Hepatocyte (in vitro differentiated cells): ENCODE measurements around the gene PRR23E. TPM values are rescaled to one million over a fixed set of nuclear protein-coding genes. Genes with fewer than 3 reads are reported as not detected.

Experiments
- DNase-seq: peaks from one replicate; pipeline ENCODE4 v3.0.0-alpha.2; 2016; ENCODE audit warnings: low spot score
- H2AFZ ChIP-seq: fragments of 200-600 bp; sonication (generic); 2 replicates; pipeline ENCODE4 v1.6.0; 2016; ENCODE audit warnings: antibody characterized with exemption, mild to moderate bottlenecking
- H3K27ac ChIP-seq: fragments of 200-600 bp; sonication (generic); 2 replicates; pipeline ENCODE4 v1.5.1; 2016; ENCODE audit warnings: mild to moderate bottlenecking
- H3K27me3 ChIP-seq: fragments of 200-600 bp; sonication (generic); 2 replicates; pipeline ENCODE4 v1.6.1; 2016
- H3K36me3 ChIP-seq: fragments of 200-600 bp; sonication (generic); replicated peaks from 2 replicates; pipeline ENCODE4 v1.5.1; 2016; ENCODE audit warnings: low read depth; ENCODE audit not compliant: insufficient read depth
- H3K4me1 ChIP-seq: fragments of 200-600 bp; sonication (generic); 2 replicates; pipeline ENCODE4 v1.5.1; 2016; ENCODE audit warnings: mild to moderate bottlenecking, moderate library complexity; ENCODE audit not compliant: insufficient read depth
- H3K4me2 ChIP-seq: fragments of 200-600 bp; sonication (generic); 2 replicates; pipeline ENCODE4 v1.6.0; 2016
- H3K4me3 ChIP-seq: fragments of 200-600 bp; sonication (generic); 2 replicates; pipeline ENCODE4 v1.5.1; 2016; ENCODE audit warnings: mild to moderate bottlenecking
- H3K79me2 ChIP-seq: fragments of 200-600 bp; sonication (generic); 2 replicates; pipeline ENCODE4 v1.6.0; 2017; ENCODE audit warnings: mild to moderate bottlenecking
- H3K9me2 ChIP-seq: fragments of 200-600 bp; sonication (generic); replicated peaks from 2 replicates; pipeline ENCODE4 v1.6.0; 2017; ENCODE audit warnings: mild to moderate bottlenecking; ENCODE audit not compliant: insufficient read depth
- H3K9me3 ChIP-seq: fragments of 200-600 bp; sonication (generic); 2 replicates; pipeline ENCODE4 v1.5.1; 2016; ENCODE audit warnings: low read depth, mild to moderate bottlenecking
- H4K20me1 ChIP-seq: fragments of 200-600 bp; sonication (generic); 2 replicates; pipeline ENCODE4 v1.6.0; 2016; ENCODE audit warnings: mild to moderate bottlenecking; ENCODE audit not compliant: insufficient read depth, poor library complexity, severe bottlenecking
- CTCF ChIP-seq: fragments of 200-600 bp; sonication (generic); IDR thresholded peaks from 2 replicates; pipeline ENCODE4 v1.5.1; 2016; ENCODE audit warnings: antibody characterized with exemption, mild to moderate bottlenecking; ENCODE audit not compliant: poor library complexity
- EZH2 ChIP-seq: fragments of 200-600 bp; sonication (generic); IDR thresholded peaks from 2 replicates; pipeline ENCODE4 v1.6.1; 2016; ENCODE audit warnings: antibody characterized with exemption, mild to moderate bottlenecking, borderline replicate concordance
- EZH2phosphoT487 ChIP-seq: fragments of 200-600 bp; sonication (generic); IDR thresholded peaks from one replicate; pipeline ENCODE4 v1.6.1; 2018; ENCODE audit warnings: antibody characterized with exemption, mild to moderate bottlenecking, low read depth, moderate library complexity; ENCODE audit not compliant: unreplicated experiment, severe bottlenecking
- WGBS: methylation state at CpG from one replicate; pipeline ENCODE4 v1.1.6; 2016; ENCODE audit warnings: low lambda C conversion rate; ENCODE audit errors: missing lambda C conversion rate; 5-methylcytosine and 5-hydroxymethylcytosine counted together
- polyA plus RNA-seq: library from polyadenylated mRNA; unstranded; fragments of >200 nt; fragmentation: Nextera tagmentation; extraction: Ambion mirVana; gene quantifications from 2 replicates; pipeline ENCODE4 v1.2.1, GENCODE V29; 2016
- total RNA-seq: library from RNA; depleted of rRNA; stranded (reverse); fragments of >200 nt; gene quantifications from 2 replicates; pipeline ENCODE4 v1.2.3, GENCODE V29; 2014

Gene PRR23E
- total and polyA plus RNA-seq, 2 experiments from 2014 or later: not detected

GRCh38 chr3:127194601-127195187, 1.8 kb downstream of the PRR23E start:
- H3K36me3 ChIP-seq: no peaks in the 10 kb centered on the region
- H3K4me3 ChIP-seq: no peak overlapping the region
- no peak overlapping the region for H3K4me2 ChIP-seq
- H3K4me1 ChIP-seq: no peaks in the 10 kb centered on the region
- no peak overlapping the region for H3K27ac ChIP-seq
- no peaks in the 10 kb centered on the region for H3K27me3 ChIP-seq
- 92% methylated on average over 8 of the region's 8 CpGs for WGBS
- no peak for TF ChIP-seq EZH2
- TF ChIP-seq CTCF: no peak
- no peak for TF ChIP-seq EZH2phosphoT487
- no peaks in the 10 kb centered on the region for H4K20me1 ChIP-seq
- DNase-seq: no peak
- no peaks in the 10 kb centered on the region for H3K9me3 ChIP-seq
- H2AFZ ChIP-seq: no peak overlapping the region
- H3K79me2 ChIP-seq: no peaks in the 10 kb centered on the region
- H3K9me2 ChIP-seq: no peaks in the 10 kb centered on the region

DNA sequence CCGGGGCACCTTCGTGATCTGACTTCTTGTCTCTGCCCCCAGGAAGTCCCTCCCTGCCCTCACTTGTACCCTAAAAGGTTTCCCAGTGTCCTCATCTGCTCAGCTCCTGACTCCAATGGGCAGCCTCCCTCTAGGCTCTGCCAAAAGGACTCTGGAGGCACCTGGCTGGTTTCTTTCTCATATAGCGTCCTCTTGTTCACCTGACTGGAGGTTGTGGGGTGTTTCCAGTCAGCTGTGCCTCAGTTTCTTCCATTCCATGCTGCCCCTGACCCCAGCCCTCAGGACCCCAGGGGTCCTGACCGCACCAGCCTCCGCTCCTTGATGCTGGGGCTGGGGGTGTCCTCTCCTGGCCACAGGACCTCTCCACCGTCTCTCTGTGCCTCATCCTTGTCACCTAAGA, 2.5 kb downstream of the PRR23E start:
- 78% methylated on average over 6 of the region's 6 CpGs for WGBS
- DNase-seq: no peak
- Histone ChIP-seq H3K9me2 (no peaks in the 10 kb centered on the region), H3K4me2 (no peak overlapping the region), H3K4me1 (no peaks in the 10 kb centered on the region), H3K9me3 (no peaks in the 10 kb centered on the region), H3K79me2 (no peaks in the 10 kb centered on the region), H3K27me3 (no peaks in the 10 kb centered on the region), H2AFZ (no peak overlapping the region), H4K20me1 (no peaks in the 10 kb centered on the region), H3K4me3 (no peak overlapping the region), H3K36me3 (no peaks in the 10 kb centered on the region), H3K27ac (no peak overlapping the region)
- TF ChIP-seq EZH2 (no peak), EZH2phosphoT487 (no peak), CTCF (no peak)

GRCh38 chr3:127196002-127196401, 3.1 kb downstream of the PRR23E start:
- H3K36me3 ChIP-seq: no peaks in the 10 kb centered on the region
- no peak overlapping the region for H3K4me2 ChIP-seq
- no peaks in the 10 kb centered on the region for H4K20me1 ChIP-seq
- TF ChIP-seq CTCF: no peak
- no peak for TF ChIP-seq EZH2phosphoT487
- TF ChIP-seq EZH2: no peak
- DNase-seq: no peak
- H3K4me3 ChIP-seq: no peak overlapping the region
- no peaks in the 10 kb centered on the region for H3K79me2 ChIP-seq
- no peaks in the 10 kb centered on the region for H3K4me1 ChIP-seq
- H3K27me3 ChIP-seq: no peaks in the 10 kb centered on the region
- WGBS: 73% methylated on average over 2 of the region's 2 CpGs
- no peak overlapping the region for H2AFZ ChIP-seq
- no peak overlapping the region for H3K27ac ChIP-seq
- no peaks in the 10 kb centered on the region for H3K9me2 ChIP-seq
- no peaks in the 10 kb centered on the region for H3K9me3 ChIP-seq
